HG03558 (cell line): ENCODE measurements around the gene SYT1.
"Not testable (repeated sequence)": the region's sequence is repeated elsewhere in the genome, so short reads cannot be mapped to it uniquely, and the experiment has no call there.

ENCODE experiments used
- ATAC-seq: cut with Tn5 transposase; IDR thresholded peaks from one replicate; pipeline ENCODE4 v1.9.1; 2021; ENCODE audit warnings: moderate number of reproducible peaks; ENCODE audit not compliant: unreplicated experiment; ENCODE audit errors: extremely low read depth

Gene SYT1

DNA sequence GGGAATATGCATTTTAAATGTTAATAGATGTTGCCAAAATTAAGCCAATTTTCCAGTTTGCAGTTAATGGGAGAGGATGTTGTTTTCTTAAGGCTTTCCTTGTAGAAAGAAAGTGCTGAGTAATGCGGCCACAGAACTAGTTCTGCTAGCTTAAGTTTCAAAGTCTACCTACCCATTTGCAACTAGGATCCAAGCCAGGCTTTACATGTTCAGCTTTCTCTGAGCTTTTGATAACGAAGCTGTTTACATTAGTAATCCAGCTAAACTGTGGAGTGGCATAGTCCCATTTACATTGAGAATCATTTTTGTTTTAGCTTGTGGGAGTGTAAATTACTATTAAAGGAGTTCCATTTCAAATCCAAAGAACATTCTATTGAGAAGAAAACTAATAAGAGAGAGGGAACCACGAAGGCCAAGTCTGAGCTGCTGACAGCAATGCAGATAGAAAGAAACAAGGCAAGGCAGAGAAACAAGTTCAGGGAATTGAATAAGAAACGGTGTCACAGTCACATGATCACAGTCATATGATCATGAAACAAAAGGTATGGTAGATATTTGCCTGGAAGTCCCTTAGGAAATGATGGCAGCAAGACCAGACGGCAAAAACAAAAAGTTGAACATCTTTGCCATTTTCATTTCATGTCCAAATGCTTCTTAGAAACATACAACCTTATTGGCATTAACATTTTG, 551.3 kb downstream of the SYT1 start:
- no peak for ATAC-seq

DNA sequence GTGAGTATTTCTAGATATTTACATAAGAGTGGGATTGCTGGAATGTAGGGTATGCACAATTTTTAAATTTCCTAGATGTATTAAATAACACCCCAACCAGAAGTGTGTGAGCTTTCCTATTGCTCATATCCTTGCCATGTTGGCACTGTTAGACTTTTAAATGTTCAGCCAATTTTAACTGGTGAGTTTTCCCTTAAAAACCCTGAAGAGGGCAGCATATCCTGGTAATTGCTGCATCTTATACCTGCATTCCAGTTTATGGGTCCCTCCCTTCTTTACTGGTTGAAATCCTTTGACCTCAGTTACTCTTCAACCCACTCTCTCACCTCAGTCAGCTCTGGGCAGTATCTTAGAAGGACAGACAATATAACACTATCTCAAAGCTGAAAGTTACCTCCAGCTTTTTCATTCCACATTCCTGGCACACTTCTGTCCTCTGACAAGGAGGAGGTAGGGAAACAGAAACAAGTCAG, 555.6 kb downstream of the SYT1 start:
- no peak for ATAC-seq

DNA sequence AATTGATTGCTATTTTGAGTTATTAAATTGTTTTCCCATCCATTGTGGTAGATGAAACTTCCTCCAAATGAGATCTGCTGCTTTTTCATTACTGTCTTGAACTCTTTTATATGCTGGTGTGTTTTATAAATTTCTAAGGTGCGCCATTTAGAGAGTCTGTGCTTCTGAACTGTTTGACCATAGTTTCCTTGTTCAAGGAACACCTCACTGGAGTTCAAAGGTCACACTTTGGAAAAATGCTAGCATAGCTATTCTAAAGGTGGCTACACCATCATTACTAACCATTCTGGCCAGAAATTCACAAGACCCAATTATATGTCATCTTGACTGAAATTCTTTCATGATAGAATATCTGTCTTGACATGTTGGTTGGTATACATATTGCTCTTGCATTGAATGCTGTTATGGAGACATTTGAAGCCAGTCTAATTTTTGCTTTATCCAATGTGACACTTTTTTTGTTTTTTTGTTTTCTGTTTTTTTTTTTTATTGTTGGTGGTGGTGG, 556.7 kb downstream of the SYT1 start:
- no peak for ATAC-seq

DNA sequence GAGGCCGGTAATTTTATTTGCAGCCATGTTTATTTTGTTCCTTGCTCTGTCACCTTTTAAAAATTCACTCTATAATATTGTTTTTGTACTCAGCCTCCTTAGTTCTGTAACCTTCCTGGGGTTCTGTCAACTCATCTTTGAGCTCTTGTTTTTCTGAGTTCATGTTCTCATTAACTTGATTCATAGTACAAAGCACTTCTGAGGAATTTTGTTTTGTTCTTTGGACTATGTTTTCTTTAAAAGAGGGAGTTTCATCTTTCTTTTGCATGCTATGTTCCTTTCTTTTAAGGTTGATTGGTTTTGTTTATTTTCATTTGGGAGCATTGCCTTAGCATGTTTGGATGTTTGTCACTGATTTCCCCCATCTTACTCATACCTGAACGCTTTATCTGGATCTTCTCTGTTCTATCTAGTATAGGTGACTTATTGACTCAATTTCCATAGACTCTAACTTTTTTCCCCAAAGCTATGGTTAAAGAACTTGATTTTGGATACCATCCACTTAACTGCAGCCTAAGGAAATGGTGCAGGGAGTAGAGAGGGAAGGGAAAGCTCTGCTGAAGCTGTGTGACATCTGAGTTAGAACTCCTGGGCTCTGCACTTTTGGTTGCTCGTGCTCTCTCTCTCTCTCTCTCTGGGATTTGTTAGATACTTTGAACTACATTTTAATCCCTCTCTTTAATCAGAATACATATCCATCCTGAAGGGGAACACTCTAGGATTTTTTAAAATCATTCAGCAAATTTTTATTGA, 557.7 kb downstream of the SYT1 start:
- ATAC-seq: no peak

DNA sequence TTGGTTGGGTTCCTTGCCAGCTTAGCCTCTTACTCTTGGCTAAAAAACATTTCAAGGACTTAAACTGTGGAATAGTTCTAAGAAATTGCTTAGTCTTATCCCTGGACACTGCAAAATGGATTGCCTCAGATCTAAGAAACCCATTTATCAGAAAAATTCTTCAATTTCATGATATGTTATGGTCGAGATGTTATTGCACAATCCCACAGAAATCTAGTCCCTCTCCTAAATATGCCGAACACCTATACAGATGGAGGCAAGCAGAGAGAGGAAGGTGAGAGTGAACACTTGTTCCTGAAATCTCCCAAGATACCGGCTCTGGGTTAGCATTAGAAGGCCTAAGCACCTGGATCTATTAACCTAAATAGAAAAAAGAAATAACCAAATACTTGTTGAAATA, 559.0 kb downstream of the SYT1 start:
- no peak for ATAC-seq

DNA sequence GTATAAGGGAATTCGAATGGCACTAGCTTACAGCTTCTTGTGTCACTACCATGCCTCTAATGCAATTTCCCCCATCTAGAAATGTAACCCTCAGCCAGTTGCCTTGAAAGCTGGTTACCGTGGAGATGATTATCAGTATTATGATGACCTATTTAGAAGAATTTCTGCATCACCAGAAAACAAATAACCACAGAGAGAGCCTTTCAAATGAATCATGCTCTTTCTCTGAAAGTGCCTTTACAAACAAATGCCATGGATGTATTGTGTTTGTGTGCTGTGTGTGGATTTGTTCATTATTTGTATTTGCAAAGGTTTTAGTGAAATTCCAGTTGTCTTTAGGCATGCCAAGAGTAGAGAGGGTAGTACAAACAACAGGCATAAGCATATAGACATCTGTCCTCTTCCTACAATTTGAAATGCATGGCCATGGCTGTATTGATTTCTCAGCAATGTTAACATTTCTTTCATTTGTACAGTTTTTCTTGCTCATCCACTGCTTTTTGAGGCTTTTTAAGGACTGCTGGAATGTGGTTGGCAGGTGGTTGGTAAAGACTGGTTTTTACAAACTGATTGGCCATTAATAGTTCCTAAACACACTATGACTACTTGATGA, 559.6 kb downstream of the SYT1 start:
- ATAC-seq: no peak

DNA sequence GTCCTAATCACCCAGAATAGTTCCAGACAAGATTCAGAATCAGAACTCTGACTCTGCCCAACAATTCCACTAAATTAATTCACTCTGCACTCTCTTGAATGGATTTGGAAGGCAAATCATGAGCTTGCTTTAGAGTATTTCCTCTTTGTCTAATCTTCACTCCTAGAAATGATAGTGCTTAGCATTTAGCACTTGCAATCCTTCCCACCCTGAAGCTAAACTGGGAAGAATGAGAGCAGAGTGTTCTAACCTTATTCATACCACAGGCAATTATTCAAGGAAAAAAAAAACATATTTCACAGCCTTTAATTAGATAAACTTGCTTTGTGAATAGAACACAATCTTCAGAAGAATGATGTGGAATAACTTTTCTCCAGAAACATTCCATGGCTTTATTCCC, 561.5 kb downstream of the SYT1 start:
- no peak for ATAC-seq

DNA sequence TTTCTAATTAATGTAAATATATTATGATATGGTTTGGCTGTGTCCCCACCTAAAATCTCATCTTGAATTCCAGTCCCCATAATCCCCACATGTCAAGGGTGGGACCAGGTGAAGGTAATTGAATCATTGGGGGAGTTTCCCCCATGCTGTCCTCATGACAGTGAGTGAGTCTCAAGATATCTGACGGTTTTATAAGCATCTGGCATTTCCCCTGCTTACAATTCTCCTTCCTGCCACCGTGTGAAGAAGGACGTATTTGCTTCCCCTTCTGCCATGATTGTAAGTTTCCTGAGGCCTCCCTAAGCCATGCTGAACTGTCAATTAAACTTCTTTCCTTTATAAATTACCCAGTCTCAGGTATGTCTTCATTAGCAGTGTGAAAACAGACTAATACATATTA, 562.2 kb downstream of the SYT1 start:
- not testable (repeated sequence) for ATAC-seq

DNA sequence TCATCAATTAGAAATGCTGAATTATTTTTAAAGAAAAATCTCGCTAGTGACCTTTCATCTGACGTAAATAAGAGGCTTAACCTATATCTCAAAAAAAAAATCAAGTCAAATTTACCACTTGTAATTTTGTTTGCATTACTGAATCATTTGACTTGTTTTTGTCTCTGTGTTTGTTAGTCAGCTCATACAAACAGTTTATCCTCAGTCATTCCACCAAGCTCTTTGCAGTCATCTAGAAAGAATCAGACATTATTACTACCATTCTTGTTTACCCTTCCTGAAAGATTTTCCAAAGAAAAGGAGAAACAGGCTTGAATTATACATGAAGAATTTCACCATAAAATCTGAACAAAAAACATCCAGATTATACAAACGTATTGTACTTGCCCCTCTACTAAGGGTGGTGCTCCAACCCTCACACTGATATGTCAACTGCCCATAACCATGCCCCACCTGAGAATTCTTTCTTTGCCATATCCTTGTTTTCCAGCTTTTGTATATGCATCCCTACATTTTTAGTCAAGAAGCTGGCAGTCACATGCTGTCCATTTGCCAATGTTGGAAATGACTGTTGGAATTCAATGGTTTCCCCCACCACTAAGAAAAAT, 569.0 kb downstream of the SYT1 start:
- no peak for ATAC-seq

DNA sequence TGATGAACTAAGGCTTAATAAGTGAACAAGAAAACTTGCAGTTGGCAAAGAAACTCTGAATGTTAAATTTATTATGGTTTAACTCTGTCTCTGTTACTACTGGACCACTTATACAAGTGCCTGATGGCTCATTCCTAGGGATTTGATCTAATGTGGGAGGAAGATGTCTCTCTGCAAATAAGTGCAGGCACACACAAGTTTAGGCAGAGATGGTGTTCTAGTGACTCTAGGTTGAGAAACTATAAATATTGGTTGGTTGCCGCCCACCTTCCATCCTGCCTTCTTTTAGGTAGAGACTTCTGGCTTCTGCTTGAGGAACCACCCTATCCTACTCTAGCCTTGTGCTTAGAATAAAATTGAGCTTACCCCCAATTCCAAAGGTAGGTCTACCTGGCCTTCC, 570.0 kb downstream of the SYT1 start:
- no peak for ATAC-seq

DNA sequence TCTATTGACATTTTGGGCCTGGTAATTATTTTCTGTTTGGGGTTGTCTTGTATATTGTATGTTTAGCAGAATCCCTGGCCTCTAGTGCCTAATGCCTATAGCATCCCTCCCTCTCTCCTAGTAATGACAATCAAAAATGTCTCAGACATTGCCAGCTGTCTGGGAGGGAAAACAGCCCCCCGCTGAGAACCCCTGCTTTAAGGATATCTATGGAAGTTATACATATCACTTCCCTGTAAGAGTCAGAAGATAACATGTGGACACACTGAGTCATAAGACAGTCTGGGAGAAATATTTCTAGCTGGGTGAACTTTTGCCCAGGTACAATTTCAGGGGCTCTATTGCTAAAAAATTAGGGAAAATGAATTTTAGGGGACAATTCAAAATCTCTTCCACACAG, 571.2 kb downstream of the SYT1 start:
- ATAC-seq: no peak

DNA sequence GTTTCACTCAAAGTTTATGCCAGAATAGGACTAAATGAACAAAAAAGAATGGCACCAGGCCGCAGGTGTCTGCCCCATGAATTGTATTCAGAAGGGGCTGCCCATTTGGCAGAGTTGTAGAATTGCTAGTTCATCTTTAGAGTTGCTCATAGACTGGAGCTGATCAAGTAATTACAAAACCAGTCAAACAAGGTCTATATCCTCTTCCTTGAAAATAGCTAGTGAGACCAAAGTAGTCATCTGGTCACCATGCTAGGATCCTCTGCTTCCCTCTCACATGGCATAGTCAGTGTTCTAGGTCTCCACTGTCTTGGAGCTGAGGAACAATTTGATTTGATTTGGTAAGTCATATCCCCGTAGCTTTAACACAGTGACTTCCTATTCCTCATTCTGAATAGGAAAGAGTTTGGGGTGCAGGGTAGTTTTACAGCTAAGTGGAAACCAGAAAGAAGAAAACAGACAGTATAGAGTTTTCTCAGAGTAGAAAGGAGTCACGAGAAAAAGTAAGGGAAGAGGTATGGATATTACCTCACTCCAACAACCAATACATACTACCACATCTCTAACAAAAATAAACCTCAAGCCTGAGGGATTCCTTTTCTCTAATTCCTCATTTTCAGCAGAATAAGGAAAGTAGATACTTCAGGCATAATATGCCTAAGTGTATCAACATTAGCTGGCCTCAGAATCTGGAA, 574.1 kb downstream of the SYT1 start:
- no peak for ATAC-seq

DNA sequence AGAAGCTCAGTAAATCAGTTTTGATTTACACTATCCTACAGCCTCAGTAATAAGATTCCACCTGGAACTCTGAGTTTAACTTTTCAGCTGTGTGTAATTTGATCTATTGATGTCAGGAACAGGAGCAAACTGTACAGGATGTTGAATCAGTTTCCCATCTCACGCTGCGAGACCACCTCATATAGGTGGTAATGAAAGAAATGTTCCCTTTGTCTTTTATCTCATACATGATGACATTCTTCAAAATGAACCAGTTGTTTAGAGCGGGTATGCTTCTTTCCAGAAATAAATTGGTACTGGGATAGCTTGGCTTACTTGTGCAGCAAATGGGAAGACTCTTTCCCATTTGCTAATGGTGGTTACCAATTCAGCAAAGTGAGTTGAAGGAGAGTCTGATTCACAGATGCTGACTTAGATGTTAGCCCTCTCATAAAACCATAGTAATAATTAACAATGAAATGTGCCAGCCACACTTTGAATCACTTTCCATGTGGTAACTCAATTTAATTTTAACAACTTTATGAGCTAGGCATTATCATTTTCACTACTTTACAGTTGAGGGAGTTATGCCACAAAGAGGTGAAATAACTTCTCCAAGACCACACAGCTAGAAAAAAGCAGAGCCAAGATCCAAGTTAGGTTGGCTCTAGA, 574.7 kb downstream of the SYT1 start:
- no peak for ATAC-seq

DNA sequence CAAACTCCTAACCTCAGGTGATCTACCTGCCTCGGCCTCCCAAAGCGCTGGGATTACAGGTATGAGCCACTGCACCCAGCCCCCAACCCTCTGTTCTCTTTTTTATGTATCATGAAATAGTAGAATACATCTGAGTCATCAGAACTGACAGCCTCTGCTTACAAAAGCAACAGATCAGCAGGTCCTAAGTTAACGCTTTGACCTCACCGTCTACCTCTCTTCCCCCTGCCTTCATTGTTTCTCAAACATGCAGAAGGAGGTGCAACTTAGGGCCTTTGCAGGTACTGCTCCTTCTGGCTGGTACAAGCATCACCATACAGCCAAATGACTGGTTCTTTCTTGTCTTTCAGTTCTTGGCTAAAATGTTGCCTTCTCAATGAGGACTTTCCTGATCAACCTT, 577.0 kb downstream of the SYT1 start:
- ATAC-seq: no peak

DNA sequence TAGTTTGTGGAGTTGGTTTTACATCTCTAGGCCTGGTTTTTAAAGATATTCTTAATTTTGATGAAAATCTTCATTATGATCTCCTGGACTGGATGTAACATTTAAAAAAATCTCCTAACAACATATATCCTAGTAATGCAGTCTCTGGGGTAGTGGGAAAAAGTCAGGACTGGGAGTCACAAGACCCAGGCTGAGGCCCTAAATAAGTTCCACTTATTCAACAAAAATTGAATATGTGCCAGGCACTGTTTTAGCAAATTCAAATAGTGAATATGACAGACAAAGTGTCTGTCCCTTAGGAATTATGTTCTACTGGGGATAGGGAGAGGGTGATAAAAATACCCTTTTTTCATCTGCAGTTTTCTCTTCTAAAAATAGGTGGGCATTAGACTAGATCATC, 577.8 kb downstream of the SYT1 start:
- no peak for ATAC-seq

DNA sequence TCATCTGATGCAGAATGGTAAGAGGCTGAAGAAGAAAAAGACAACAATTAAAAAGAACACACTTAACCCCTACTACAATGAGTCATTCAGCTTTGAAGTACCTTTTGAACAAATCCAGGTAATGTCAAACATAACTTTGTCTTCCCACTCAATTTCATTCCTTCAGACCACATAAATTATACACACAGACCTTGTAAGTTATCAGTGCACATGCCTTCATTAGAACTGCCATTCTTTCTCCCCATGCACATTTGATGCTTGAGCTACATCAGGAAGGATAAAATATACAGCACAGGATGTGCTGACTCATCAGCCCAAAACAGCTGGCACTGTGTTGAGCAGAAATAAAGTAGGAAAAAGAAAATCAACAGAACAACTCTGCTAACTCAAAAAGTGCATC, 579.5 kb downstream of the SYT1 start:
- no peak for ATAC-seq

DNA sequence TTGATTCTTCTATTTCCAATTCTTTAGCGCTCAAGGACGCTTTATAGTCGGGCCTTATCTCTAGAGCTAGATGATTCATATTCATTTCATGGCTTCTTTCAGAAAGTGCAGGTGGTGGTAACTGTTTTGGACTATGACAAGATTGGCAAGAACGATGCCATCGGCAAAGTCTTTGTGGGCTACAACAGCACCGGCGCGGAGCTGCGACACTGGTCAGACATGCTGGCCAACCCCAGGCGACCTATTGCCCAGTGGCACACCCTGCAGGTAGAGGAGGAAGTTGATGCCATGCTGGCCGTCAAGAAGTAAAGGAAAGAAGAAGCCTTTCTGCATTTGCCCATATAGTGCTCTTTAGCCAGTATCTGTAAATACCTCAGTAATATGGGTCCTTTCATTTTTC, 584.2 kb downstream of the SYT1 start:
- no peak for ATAC-seq

DNA sequence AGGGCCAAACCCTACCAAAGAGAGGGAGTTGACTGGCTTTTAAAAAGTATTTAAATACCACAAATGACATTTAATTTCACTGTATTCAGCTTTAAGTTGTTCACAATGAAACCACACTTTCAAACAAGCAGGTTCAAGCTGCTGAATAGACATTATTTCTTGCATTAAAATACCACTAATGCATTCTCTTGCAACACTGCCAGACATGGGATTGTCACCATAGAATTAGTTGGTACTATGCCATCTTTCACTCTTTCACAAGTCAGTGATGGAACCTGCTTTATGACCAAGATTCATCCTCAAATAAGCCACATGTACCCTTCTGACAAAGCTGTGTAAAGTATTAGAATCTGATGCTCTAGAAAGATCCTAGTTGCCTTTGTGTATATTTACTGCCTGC, 586.8 kb downstream of the SYT1 start:
- ATAC-seq: no peak

DNA sequence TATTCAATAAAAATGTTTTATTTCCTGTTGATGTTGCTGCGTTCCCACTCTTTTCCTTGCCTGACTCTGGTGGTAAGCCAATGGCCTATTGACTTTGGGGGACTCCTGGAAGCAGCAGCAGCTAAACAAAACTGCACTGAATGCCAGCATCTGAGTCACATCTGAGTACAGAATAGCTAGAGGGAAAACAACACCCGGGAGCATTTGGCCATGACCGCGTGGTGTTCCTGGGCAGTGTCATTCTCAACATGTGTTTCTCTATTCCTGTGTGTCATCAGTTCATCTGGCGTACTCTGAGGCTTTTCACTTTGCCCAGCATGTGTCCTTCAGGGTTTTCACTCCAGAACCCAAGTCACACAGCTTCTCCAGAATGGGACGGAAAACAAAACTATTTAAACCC, 587.4 kb downstream of the SYT1 start:
- no peak for ATAC-seq

DNA sequence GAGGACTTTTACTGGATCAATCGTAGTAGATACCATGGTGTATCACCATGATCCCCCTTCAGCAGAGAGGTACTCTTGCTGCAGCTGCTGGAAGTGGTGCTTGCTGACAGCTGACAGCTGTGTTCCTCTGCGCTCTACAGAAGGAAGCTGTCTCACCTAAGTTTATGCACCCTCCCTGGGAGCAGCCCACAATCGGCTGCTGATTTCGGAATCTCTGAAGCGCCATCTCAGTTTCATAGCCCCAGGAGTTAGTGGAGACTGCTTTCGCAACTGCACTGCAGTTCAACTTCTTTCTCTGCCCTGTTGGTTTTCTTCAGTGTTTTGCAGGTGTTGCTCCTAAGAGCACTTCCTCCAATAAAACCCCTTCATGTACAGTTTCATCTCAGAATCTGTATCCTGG, 588.3 kb downstream of the SYT1 start:
- no peak for ATAC-seq
